ENCODE data around the gene FXYD2.
A peak's percentile ranks its signal among the peaks of the same experiment; 100 is the strongest.

The FXYD2 gene

DNA sequence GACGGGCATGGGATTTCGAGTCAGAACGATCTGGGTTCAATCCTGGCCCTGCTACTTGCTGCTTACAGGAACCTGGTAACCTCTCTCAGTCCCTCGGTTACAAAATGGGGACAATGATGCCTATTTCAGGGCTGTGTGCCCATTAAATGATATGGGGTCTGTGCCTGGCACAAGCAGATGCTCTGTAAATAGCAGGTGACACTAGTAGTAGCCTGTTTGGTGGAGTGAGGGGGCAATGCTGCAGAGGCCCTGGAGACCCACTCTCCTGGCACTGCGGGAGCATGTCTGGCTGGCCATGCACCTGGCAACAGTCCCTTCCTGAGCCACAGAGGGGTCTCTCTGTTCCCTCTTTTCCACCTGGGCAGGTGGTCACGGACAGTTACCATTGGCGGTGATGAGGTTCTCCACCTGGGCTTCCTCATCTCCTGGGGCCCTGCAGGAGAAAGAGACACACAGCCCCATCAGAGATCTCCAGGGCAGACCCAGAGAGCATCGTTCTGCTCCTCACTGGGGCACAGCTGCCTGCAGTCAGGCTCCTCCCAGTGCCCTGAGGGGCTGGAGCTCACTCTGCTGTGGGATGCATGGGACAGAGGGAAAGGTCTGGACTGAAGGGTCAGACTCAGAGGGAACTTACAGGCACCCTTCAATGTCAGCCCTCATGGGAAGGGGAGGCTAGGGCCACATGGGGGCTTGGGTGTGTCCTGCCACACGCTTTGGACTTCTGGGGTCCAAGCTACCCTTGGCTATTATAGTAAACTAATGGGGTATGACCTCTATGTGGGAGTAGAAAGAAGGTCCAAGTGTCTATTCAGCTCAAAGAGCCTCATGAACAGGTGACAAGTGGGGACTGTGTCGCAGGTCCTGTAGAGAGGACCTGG is 15.6 kb upstream of the FXYD2 start:
- no peak overlapping the region for H2BK15ac ChIP-seq (ENCODE audit: low read length)
- H3K4me1 ChIP-seq (ENCODE audit: control insufficient read depth in 2 of 2, insufficient read depth in 1 of 2, low read depth in 1 of 2, low read length in 2 of 2), result peaks cover 0 to 6% of the 10 kb centered on the region in 2 donors
- no peak overlapping the region for H2AFZ ChIP-seq (ENCODE audit: low read length)
- no CpG with 5 or more reads among the region's 10 CpGs for WGBS, 2 donors (ENCODE audit: extremely low coverage in 2 of 2, insufficient read length in 2 of 2, insufficient replicate concordance in 1 of 2)
- no peak overlapping the region for H4K91ac ChIP-seq (ENCODE audit: low read depth, low read length, poor library complexity)
- H3K4me3 ChIP-seq (ENCODE audit: low read length in 2 of 2), result no peak overlapping the region
- no peak overlapping the region for H2BK12ac ChIP-seq (ENCODE audit: low read length)
- H4K8ac ChIP-seq (ENCODE audit: low read depth, low read length), result no peak overlapping the region
- no peak for DNase-seq (ENCODE audit: low spot score)
- H3K79me1 ChIP-seq (ENCODE audit: low read depth, low read length), result no peaks in the 10 kb centered on the region
- H3K4ac ChIP-seq (ENCODE audit: low read length), result no peak overlapping the region
- no peaks in the 10 kb centered on the region for H3K27me3 ChIP-seq (ENCODE audit: control insufficient read depth in 3 of 3, insufficient read depth in 3 of 3, low read depth in 1 of 3, low read length in 3 of 3)
- no peak overlapping the region for H2BK120ac ChIP-seq (ENCODE audit: low read depth, low read length)
- no peak overlapping the region for H3K18ac ChIP-seq (ENCODE audit: low read length)
- no peak overlapping the region for H2BK5ac ChIP-seq (ENCODE audit: low read length)
- H3K23ac ChIP-seq (ENCODE audit: low read depth, low read length, poor library complexity), result no peak overlapping the region
- H3K14ac ChIP-seq (ENCODE audit: low read length), result no peak overlapping the region
- H3K9me3 ChIP-seq (replicated peaks in 1 of 2; ENCODE audit: control insufficient read depth in 2 of 2, insufficient read depth in 1 of 2, low read depth in 1 of 2, low read length in 2 of 2), result no peaks in the 10 kb centered on the region
- no peak overlapping the region for H2AK5ac ChIP-seq (ENCODE audit: low read depth, low read length)
- H3K36me3 ChIP-seq (replicated peaks in 1 of 2; ENCODE audit: control insufficient read depth in 2 of 2, insufficient read depth in 2 of 2, low read length in 2 of 2), result peaks cover 11 to 31% of the 10 kb centered on the region in 2 donors
- H3K27ac ChIP-seq (replicated peaks; ENCODE audit: low read length), result no peak overlapping the region
- no peak overlapping the region for H3K4me2 ChIP-seq (ENCODE audit: insufficient read depth, low read length, poor library complexity, severe bottlenecking)
- peak overlapping the region; percentile 5 for H3K9ac ChIP-seq (ENCODE audit: low read depth, low read length, poor library complexity)

DNA sequence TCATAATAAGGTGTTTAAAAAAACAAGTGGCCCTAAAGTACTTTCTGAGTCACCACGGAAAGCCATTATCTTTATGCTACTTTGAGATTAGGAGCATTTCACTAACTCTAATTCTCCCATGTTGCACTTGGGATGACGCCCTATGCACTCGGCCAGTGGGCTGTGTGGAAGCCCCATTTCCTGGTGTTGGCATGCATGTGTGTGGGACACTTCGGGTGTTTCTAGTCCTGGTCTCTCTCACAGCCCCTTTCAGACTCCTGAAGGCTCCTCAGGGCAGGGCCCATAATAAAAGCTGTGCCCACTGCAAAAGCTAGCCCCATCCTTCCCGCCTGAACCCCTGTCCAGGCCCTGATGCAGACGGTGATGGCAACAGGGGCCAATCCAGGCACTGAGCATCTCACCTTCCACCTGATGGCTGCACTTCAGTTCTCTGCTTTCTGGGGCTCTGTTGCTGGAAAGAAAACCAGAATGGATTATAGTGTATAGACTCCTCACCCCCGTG is 14.9 kb upstream of the FXYD2 start:
- no peaks in the 10 kb centered on the region for H3K9me3 ChIP-seq (replicated peaks in 1 of 2; ENCODE audit: control insufficient read depth in 2 of 2, insufficient read depth in 1 of 2, low read depth in 1 of 2, low read length in 2 of 2)
- H2BK120ac ChIP-seq (ENCODE audit: low read depth, low read length), result no peak overlapping the region
- peaks cover 0 to 6% of the 10 kb centered on the region in 2 donors for H3K4me1 ChIP-seq (ENCODE audit: control insufficient read depth in 2 of 2, insufficient read depth in 1 of 2, low read depth in 1 of 2, low read length in 2 of 2)
- no peak overlapping the region for H3K18ac ChIP-seq (ENCODE audit: low read length)
- no peak overlapping the region for H3K4me2 ChIP-seq (ENCODE audit: insufficient read depth, low read length, poor library complexity, severe bottlenecking)
- peak overlapping the region in 1 of 2 donors; percentile 14 for H3K4me3 ChIP-seq (ENCODE audit: low read length in 2 of 2)
- no peak overlapping the region for H3K14ac ChIP-seq (ENCODE audit: low read length)
- no peak overlapping the region for H2BK5ac ChIP-seq (ENCODE audit: low read length)
- no peak overlapping the region for H2AFZ ChIP-seq (ENCODE audit: low read length)
- peaks cover 11 to 33% of the 10 kb centered on the region in 2 donors for H3K36me3 ChIP-seq (replicated peaks in 1 of 2; ENCODE audit: control insufficient read depth in 2 of 2, insufficient read depth in 2 of 2, low read length in 2 of 2)
- H4K91ac ChIP-seq (ENCODE audit: low read depth, low read length, poor library complexity), result no peak overlapping the region
- no peak overlapping the region for H4K8ac ChIP-seq (ENCODE audit: low read depth, low read length)
- no peaks in the 10 kb centered on the region for H3K79me1 ChIP-seq (ENCODE audit: low read depth, low read length)
- no peak overlapping the region for H3K23ac ChIP-seq (ENCODE audit: low read depth, low read length, poor library complexity)
- no peak overlapping the region for H2AK5ac ChIP-seq (ENCODE audit: low read depth, low read length)
- H3K4ac ChIP-seq (ENCODE audit: low read length), result no peak overlapping the region
- H3K27me3 ChIP-seq (ENCODE audit: control insufficient read depth in 3 of 3, insufficient read depth in 3 of 3, low read depth in 1 of 3, low read length in 3 of 3), result no peaks in the 10 kb centered on the region
- no peak overlapping the region for H3K27ac ChIP-seq (replicated peaks; ENCODE audit: low read length)
- no CpG with 5 or more reads among the region's 7 CpGs for WGBS, 2 donors (ENCODE audit: extremely low coverage in 2 of 2, insufficient read length in 2 of 2, insufficient replicate concordance in 1 of 2)
- no peak overlapping the region for H2BK12ac ChIP-seq (ENCODE audit: low read length)
- H2BK15ac ChIP-seq (ENCODE audit: low read length), result no peak overlapping the region
- no peak for DNase-seq (ENCODE audit: low spot score)
- no peak overlapping the region for H3K9ac ChIP-seq (ENCODE audit: low read depth, low read length, poor library complexity)

GRCh38 chr11:117838901-117839300 is 14.4 kb upstream of the FXYD2 start:
- Histone ChIP-seq H3K4ac (ENCODE audit: low read length) (no peak overlapping the region), H2AFZ (ENCODE audit: low read length) (no peak overlapping the region), H2BK12ac (ENCODE audit: low read length) (no peak overlapping the region), H3K23ac (ENCODE audit: low read depth, low read length, poor library complexity) (no peak overlapping the region), H3K9me3 (replicated peaks in 1 of 2; ENCODE audit: control insufficient read depth in 2 of 2, insufficient read depth in 1 of 2, low read depth in 1 of 2, low read length in 2 of 2) (no peaks in the 10 kb centered on the region), H3K4me2 (ENCODE audit: insufficient read depth, low read length, poor library complexity, severe bottlenecking) (no peak overlapping the region), H2BK5ac (ENCODE audit: low read length) (no peak overlapping the region), H3K4me3 (ENCODE audit: low read length in 2 of 2) (no peak overlapping the region), H4K8ac (ENCODE audit: low read depth, low read length) (no peak overlapping the region), H3K27ac (replicated peaks; ENCODE audit: low read length) (no peak overlapping the region), H3K9ac (ENCODE audit: low read depth, low read length, poor library complexity) (no peak overlapping the region), H3K79me1 (ENCODE audit: low read depth, low read length) (no peaks in the 10 kb centered on the region), H3K18ac (ENCODE audit: low read length) (no peak overlapping the region), H3K14ac (ENCODE audit: low read length) (no peak overlapping the region), H4K91ac (ENCODE audit: low read depth, low read length, poor library complexity) (no peak overlapping the region), H3K4me1 (ENCODE audit: control insufficient read depth in 2 of 2, insufficient read depth in 1 of 2, low read depth in 1 of 2, low read length in 2 of 2) (peaks cover 0 to 6% of the 10 kb centered on the region in 2 donors), H3K36me3 (replicated peaks in 1 of 2; ENCODE audit: control insufficient read depth in 2 of 2, insufficient read depth in 2 of 2, low read length in 2 of 2) (peaks cover 11 to 33% of the 10 kb centered on the region in 2 donors), H2BK120ac (ENCODE audit: low read depth, low read length) (no peak overlapping the region), H3K27me3 (ENCODE audit: control insufficient read depth in 3 of 3, insufficient read depth in 3 of 3, low read depth in 1 of 3, low read length in 3 of 3) (no peaks in the 10 kb centered on the region), H2BK15ac (ENCODE audit: low read length) (no peak overlapping the region), H2AK5ac (ENCODE audit: low read depth, low read length) (no peak overlapping the region)
- no peak for DNase-seq (ENCODE audit: low spot score)
- WGBS, 2 donors (ENCODE audit: extremely low coverage in 2 of 2, insufficient read length in 2 of 2, insufficient replicate concordance in 1 of 2), result no CpG with 5 or more reads among the region's 8 CpGs

DNA sequence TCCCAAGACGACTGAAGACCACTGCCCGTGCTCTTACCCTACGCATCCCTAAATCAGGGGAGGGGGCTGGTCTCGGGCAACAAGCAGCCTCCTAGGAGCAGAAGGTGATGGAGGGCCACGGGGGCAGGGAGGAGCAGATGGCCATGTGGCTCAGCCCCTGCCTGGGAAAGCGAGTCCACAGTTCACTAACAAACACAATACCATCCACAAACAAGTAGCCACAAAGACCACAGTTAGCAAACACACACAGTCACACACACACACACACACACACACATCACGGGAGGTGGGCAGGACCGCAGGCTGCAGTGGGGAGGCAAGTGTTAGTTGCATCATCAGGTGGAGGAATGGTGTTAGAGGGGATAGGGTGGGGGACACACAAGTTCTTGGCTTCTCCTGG is 13.2 kb upstream of the FXYD2 start:
- H3K4me1 ChIP-seq (ENCODE audit: control insufficient read depth in 2 of 2, insufficient read depth in 1 of 2, low read depth in 1 of 2, low read length in 2 of 2), result peaks cover 0 to 6% of the 10 kb centered on the region in 2 donors
- no peak overlapping the region for H3K4ac ChIP-seq (ENCODE audit: low read length)
- H3K27me3 ChIP-seq (ENCODE audit: control insufficient read depth in 3 of 3, insufficient read depth in 3 of 3, low read depth in 1 of 3, low read length in 3 of 3), result no peaks in the 10 kb centered on the region
- no peak overlapping the region for H3K18ac ChIP-seq (ENCODE audit: low read length)
- no peak overlapping the region for H4K91ac ChIP-seq (ENCODE audit: low read depth, low read length, poor library complexity)
- H3K14ac ChIP-seq (ENCODE audit: low read length), result peak overlapping the region; percentile 39
- peaks cover 11 to 33% of the 10 kb centered on the region in 2 donors for H3K36me3 ChIP-seq (replicated peaks in 1 of 2; ENCODE audit: control insufficient read depth in 2 of 2, insufficient read depth in 2 of 2, low read length in 2 of 2)
- no CpG with 5 or more reads among the region's 8 CpGs for WGBS, 2 donors (ENCODE audit: extremely low coverage in 2 of 2, insufficient read length in 2 of 2, insufficient replicate concordance in 1 of 2)
- no peak for DNase-seq (ENCODE audit: low spot score)
- peak overlapping the region; percentile 33 for H3K9ac ChIP-seq (ENCODE audit: low read depth, low read length, poor library complexity)
- H3K27ac ChIP-seq (replicated peaks; ENCODE audit: low read length), result no peak overlapping the region
- H3K9me3 ChIP-seq (replicated peaks in 1 of 2; ENCODE audit: control insufficient read depth in 2 of 2, insufficient read depth in 1 of 2, low read depth in 1 of 2, low read length in 2 of 2), result no peaks in the 10 kb centered on the region
- no peak overlapping the region for H3K4me2 ChIP-seq (ENCODE audit: insufficient read depth, low read length, poor library complexity, severe bottlenecking)
- no peak overlapping the region for H3K23ac ChIP-seq (ENCODE audit: low read depth, low read length, poor library complexity)
- H2BK12ac ChIP-seq (ENCODE audit: low read length), result no peak overlapping the region
- no peak overlapping the region for H2AK5ac ChIP-seq (ENCODE audit: low read depth, low read length)
- H2BK120ac ChIP-seq (ENCODE audit: low read depth, low read length), result no peak overlapping the region
- H4K8ac ChIP-seq (ENCODE audit: low read depth, low read length), result no peak overlapping the region
- no peak overlapping the region for H2BK5ac ChIP-seq (ENCODE audit: low read length)
- no peak overlapping the region for H2AFZ ChIP-seq (ENCODE audit: low read length)
- no peak overlapping the region for H2BK15ac ChIP-seq (ENCODE audit: low read length)
- no peak overlapping the region for H3K4me3 ChIP-seq (ENCODE audit: low read length in 2 of 2)
- H3K79me1 ChIP-seq (ENCODE audit: low read depth, low read length), result no peaks in the 10 kb centered on the region
